Measurements from ENCODE around the gene NBEAL2.
"Not testable (repeated sequence)": the region's sequence is repeated elsewhere in the genome, so short reads cannot be mapped to it uniquely, and the experiment has no call there.

GRCh38 chr3:47031041-47031440, 51.6 kb downstream of the NBEAL2 start:
- TF ChIP-seq CTCF, POLR2A (IDR thresholded peaks at IDR 0.05): not testable (repeated sequence)
